Stimulated activated CD8-positive, alpha-beta memory T cell treated with anti-CD3 and anti-CD28 coated beads, Interleukin-4, amount 100 ng/mL, for 4 hours (primary cell): Measurements from ENCODE around the gene CDH20.

ENCODE experiments used
- DNase-seq, 2 donors: peaks; one replicate each; pipeline ENCODE4 v3.0.0-alpha.2; 2020; ENCODE audit warnings: low read depth in 2 of 2, low spot score in 1 of 2

The CDH20 gene

DNA sequence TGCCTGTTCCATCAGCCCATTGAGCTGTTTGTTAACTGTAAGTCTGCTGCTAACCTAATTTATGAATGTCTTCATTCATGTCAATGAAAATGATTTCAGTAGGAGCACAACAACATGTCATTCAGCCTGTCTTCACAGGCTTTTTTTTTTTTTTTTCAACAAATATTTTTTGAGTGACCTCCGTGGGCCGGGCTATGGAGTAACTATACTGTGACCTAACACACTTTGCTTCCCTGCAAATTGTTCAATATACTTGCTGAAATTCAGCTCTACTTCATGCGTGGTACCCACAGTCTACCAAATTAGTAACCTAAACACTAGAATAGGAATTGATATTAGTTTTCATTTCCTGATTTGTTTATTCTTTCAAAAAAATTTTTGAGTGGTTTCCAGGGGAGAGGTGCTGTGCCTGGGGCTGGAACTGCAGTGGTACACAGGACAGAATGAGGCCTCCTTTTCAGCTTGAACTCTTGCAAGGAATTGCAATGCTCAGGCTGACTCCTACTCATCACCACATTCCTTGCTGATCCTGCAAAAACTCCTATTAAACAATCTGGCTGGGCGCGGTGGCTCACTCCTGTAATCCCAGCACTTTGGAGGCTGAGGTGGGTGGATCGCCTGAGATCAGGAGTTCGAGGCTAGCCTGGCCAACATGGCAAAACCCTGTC, 87.1 kb downstream of the CDH20 start:
- no peak for DNase-seq

GRCh38 chr18:61426492-61427053, 93.3 kb downstream of the CDH20 start:
- no peak for DNase-seq

GRCh38 chr18:61428266-61428665, 95.0 kb downstream of the CDH20 start:
- DNase-seq, result no peak

GRCh38 chr18:61432590-61432989, 99.4 kb downstream of the CDH20 start:
- DNase-seq, result no peak

DNA sequence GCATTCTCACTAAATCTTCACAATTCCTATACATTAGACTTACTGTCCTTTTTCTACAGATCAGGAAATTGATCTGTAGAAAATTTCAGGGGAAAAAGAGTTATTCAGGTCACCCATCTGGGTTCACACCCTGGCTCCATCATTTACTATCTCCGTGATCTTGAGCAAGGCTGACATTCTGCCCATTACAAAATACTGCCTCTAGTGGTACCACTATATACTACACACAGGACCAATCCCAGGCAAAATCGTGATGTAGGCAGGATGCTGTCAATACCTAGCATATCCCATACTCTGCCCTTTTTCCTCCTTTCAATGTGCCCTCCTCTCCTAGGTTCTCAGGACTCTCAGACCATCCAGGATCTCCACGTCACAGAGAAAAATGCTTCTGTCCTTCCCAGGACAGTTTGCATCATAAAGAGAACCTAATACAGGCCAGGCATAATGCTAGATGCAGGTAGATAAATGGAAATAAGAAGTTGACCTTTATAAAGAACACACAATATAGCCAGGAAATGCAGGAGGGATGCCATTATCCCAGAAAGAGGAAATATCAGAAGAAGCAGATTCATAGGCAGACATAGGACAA, 101.9 kb downstream of the CDH20 start:
- DNase-seq, result no peak

DNA sequence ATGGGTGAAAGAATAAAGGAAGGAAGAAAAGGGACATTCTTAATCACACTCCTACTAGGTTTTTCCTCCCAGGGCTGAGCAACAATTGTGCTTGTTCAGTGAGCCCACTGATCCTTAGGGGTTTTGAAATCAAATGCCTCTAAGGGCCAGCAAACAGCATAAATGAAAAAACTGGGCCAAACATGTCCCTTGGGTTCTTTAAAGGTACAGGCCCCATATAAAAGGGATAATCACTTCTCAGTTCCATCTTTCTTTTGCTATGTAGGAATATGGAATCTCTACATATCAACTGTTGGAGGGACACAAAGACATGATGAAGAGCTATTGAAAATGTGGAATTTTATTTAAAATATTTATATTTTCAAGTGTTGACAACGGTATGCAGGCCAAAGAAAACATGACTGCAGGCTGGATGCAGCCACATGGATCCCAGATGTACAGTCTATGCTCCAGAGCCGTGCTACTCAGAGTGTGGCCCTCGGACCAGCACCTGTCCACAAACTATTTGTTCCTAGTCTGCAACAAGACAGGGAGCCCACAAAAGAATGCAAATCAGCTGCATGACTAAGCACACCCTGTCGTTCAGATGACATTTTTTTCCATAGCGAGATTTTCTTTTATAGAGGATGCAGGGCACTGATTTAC, 110.0 kb downstream of the CDH20 start:
- no peak for DNase-seq

- DNase-seq, result no peak
These were observed 115.1 kb downstream of the CDH20 start for GRCh38 chr18:61448316-61448715.

GRCh38 chr18:61459896-61460648, 126.8 kb downstream of the CDH20 start:
- no peak for DNase-seq

DNA sequence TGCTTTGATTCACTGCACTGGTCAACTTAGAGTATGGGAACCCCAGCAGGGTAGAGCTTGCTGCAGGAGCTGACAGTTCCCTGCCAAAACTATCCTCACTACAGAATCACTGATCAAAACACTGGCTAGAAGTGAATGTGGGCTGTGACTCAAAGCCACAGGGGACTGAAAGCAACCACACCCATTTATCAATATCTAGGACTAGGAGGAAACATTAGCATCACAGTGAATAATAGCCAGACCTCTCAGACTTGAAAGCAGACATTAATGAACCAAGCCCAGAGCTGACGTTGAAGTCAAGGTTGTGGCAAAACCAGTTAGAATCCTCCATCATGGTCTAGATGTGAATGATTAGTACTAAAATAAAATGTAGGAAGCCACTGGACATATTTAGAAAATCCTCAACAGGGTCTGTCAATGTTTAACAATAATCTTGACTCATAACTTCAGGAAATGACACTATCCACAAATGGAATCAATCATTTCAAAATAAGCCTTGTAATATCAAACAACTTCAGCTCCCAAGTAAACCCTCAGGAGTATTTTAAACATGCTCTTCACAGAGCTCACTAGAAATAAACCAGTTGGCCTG, 131.4 kb downstream of the CDH20 start:
- DNase-seq, result no peak

DNA sequence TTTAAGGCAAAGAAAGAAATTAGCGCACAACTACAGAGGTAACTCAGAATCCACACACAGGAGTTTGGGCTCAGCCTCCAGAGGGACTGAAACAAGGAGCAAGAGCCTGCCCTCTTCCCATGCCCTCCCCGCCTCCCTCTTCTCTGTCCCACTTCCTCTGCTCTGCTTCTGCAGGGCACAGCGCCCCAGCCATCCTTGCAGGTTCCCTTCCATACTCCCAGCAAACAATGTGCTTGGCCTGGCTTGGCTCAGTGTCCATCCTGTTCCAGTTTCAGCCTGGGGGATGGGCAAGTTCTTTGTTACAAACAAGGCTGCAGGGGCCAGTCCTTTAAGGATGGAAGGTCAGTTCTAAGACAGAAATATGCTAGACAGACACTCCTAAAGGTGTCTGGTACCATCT, 133.5 kb downstream of the CDH20 start:
- DNase-seq, result no peak

DNA sequence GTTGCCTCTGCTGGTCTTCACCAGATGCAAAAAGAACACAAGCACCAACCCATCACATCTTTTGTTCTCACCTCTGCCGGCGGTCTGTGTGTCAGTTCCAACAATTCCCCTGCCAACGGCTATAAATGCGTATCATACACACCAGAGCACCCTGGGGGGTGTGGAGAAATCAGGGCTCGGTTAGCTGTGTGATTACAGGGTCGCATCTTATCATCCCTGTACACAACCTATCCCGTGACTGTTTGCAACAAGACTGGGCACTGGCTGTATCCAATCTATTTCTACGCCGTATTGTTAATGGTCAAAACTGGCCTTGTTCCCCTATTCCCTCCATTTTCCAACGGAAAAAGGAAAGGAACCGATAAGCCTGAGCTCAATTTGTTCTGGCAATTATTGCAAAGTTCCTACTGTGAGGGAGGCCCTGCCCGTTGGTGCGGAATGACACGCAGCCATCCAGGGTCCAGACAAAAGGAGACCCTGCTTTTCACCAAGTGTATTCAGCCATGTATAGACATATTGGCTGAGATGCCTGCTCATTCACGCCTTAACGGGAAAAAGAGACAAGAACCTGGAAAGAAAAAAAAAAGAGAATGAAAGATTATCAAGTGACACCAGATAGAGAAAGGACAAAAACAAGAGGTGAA, 136.9 kb downstream of the CDH20 start:
- no peak for DNase-seq

GRCh38 chr18:61471541-61471940, 138.3 kb downstream of the CDH20 start:
- no peak for DNase-seq

DNA sequence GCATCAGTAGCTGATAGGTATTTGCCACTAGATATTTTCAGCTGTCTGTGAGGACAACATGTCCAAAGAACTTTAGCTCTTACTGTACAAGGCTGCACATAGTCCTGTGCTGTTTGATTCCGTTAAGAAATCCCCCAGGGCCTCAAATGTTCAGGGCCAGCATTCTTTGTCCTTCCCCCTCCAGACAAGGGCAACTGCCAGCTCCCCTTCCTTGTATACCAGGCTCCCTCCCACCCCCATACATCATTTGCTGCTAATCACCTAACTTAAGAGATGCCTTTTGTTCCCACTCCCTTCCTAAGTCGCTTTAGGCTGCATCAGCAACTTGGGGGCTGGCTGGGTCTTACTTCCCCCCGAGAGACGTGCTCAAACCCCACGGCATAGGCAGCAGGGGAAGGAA, 138.7 kb downstream of the CDH20 start:
- no peak for DNase-seq

DNA sequence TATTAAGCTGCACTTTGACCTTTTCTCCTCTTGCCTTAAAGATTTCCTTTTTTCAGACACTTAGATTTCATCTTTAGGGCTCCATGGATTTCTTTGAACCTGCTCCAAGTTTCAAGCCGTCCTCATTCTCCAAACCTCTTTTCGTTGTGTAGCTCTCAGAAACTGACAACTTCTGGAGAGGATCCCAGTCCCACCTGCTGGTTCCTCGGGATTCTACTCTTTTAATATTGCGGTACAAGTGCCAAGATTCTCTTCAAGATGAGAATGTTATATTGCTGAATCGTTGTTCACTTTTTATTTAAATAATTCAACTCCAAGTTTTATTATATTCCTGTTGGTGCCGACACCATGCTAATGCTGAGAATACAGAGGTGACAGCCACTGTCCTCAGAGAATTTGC, 141.1 kb downstream of the CDH20 start:
- DNase-seq, result no peak

DNA sequence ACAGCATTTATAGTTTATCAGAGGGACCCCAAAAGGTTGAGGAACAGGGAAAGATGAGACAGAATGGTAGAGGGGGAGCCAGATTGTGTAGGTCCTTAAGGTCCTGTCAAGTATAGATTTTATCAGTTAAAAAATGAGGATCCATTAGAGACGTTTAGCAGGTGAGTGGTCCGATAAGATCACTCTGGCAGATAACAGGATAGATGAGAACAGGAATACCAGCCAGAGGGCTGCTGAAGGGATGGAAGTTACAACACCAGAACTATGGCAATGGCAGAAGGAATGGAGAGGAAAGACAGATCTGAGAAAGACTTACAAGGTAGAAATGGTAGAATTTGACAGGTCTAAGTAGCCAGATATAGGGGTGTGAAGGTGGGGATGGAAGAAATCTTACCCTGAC, 141.7 kb downstream of the CDH20 start:
- DNase-seq, result no peak

DNA sequence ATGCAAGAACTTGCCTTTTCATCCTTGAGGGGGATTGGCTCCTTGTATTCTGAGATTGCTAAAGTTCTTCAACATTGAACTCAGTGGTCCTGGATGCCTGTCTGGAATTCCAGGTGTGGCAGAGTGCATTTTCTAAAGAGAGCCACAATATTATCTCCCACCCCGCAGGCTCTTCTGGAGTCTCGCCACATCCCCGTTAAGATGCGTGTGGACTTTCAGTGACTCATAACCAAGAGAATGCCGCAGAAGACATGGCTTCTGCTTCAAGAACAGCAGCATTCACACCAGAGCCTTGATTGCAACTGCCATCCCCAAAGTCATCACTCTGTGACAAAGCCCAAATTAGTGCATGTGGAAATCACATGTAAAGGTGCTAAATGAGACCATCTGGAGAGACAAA, 142.7 kb downstream of the CDH20 start:
- DNase-seq, result no peak

GRCh38 chr18:61489334-61489733, 156.1 kb downstream of the CDH20 start:
- DNase-seq, result no peak

- DNase-seq, result no peak
These were observed 163.1 kb downstream of the CDH20 start for GRCh38 chr18:61496374-61496773.

GRCh38 chr18:61497422-61497821, 164.2 kb downstream of the CDH20 start:
- no peak for DNase-seq

- DNase-seq, result no peak
These were observed 169.2 kb downstream of the CDH20 start for GRCh38 chr18:61502472-61502871.

DNA sequence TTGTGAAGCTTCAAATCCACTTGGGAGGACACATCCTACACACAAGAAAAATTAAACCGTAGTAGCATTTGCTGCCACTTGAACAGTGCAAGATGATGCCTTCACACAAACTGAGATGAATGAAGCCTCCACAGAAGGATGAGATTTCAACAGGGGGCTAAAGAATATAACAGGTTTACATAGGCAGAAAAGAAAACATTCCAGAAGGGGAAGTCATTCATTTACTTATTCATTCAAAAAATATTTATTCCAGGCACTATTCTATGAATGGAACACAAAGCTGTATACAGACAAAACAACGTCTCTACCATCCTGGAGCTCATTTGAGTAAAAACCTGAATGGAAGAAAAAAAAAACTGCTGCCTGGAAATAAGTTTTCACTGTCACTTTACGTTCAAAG, 170.5 kb downstream of the CDH20 start:
- no peak for DNase-seq
